Keratinocyte (primary cell): ENCODE data around the gene VPS52.

Experiments used
- EZH2 ChIP-seq: IDR thresholded peaks from one replicate; pipeline ENCODE4 v1.6.1; 2012; ENCODE audit warnings: inconsistent platforms, mild to moderate bottlenecking, low read length, moderate library complexity
- TF ChIP-seq, protein P1 (sequence below), 3 experiments: IDR thresholded peaks in 1 of 3; conservative IDR thresholded peaks in 1 of 3; optimal IDR thresholded peaks in 1 of 3; 2 replicates in 2 of 3; 3 replicates in 1 of 3; pipeline versions ENCODE3 to v1.5.1; 2011; ENCODE audit warnings: low read length in 3 of 3, mild to moderate bottlenecking in 3 of 3, moderate library complexity in 2 of 3, control low read depth in 1 of 3, inconsistent platforms in 1 of 3; ENCODE audit not compliant: insufficient read depth in 2 of 3; ENCODE audit errors: extremely low read depth in 1 of 3

DNA sequence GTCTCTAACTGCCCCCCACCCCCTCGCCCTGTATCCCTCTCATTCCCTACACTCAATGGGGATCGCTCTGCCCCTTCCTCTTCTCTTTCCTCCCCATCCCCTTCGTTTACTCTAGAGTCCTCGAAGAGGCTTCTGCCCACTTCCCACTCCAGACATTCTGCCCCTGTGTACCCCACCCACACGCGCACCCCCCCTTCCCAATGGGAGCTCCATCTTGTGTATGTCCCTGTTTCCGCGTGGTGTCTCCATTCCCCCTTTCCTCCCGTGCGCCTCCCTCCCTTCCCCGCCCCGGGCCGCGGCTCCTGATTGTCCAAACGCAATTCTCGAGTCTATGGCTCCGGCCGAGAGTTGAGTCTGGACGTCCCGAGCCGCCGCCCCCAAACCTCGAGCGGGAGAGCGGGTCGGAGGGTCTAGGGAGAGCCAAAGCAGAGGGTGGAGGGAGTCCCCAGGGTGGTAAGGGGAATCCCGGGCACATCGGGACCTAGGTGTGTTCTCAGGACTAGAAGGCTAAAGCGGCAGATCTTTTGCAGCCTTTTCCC, 64.1 kb downstream of the VPS52 start:
- TF ChIP-seq, protein P1, sequence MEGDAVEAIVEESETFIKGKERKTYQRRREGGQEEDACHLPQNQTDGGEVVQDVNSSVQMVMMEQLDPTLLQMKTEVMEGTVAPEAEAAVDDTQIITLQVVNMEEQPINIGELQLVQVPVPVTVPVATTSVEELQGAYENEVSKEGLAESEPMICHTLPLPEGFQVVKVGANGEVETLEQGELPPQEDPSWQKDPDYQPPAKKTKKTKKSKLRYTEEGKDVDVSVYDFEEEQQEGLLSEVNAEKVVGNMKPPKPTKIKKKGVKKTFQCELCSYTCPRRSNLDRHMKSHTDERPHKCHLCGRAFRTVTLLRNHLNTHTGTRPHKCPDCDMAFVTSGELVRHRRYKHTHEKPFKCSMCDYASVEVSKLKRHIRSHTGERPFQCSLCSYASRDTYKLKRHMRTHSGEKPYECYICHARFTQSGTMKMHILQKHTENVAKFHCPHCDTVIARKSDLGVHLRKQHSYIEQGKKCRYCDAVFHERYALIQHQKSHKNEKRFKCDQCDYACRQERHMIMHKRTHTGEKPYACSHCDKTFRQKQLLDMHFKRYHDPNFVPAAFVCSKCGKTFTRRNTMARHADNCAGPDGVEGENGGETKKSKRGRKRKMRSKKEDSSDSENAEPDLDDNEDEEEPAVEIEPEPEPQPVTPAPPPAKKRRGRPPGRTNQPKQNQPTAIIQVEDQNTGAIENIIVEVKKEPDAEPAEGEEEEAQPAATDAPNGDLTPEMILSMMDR (optimal IDR thresholded peaks at IDR 0.05 in 1 of 3, IDR thresholded peaks at IDR 0.05 in 1 of 3, conservative IDR thresholded peaks at IDR 0.05 in 1 of 3; ENCODE audit: extremely low read depth in 1 of 3, insufficient read depth in 2 of 3, low read length in 3 of 3), result no peak
- no peak for TF ChIP-seq EZH2
